ENCODE measurements around the gene BDNF.
"Not testable (repeated sequence)": the region's sequence is repeated elsewhere in the genome, so short reads cannot be mapped to it uniquely, and the experiment has no call there.

The BDNF gene

DNA sequence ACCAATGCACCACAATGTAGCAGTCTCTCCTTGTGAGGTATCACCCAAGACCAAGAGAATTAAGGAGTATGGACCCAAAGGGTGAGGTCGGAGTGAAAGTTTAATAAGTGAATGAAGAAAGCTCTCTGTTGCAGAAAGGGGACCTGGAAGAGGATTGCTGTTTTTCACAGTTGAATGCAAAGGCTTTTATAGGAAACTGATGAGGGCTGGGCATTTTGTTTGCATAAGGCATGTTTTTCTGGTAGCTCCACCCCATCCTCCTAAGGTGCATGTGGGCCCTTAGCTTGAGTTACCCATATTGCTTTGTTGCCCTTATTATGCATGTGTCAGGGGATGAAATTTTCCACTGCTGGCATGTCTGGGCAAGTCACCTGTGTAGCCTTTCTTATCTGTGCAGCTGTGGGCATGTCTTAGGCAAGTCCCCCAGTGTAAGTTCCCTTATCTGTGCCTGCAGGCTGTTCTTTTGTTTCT lies 64.7 kb downstream of the BDNF start:
- H3K4me1 ChIP-seq (ENCODE audit: control insufficient read depth, low read depth, low read length): peaks cover 15% of the 10 kb centered on the region
- H3K9me3 ChIP-seq (ENCODE audit: control insufficient read depth, low read depth, low read length): no peaks in the 10 kb centered on the region
- H3K27ac ChIP-seq (ENCODE audit: low read length): peak overlapping the region; percentile 41
- no peak overlapping the region for H3K9ac ChIP-seq (ENCODE audit: low read length)
- H3K36me3 ChIP-seq (ENCODE audit: control insufficient read depth, low read depth, low read length): no peaks in the 10 kb centered on the region
- H3K27me3 ChIP-seq (ENCODE audit: control insufficient read depth, insufficient read depth, low read length): no peaks in the 10 kb centered on the region
- H3K4me3 ChIP-seq (ENCODE audit: low read length): peak overlapping the region; percentile 47

DNA sequence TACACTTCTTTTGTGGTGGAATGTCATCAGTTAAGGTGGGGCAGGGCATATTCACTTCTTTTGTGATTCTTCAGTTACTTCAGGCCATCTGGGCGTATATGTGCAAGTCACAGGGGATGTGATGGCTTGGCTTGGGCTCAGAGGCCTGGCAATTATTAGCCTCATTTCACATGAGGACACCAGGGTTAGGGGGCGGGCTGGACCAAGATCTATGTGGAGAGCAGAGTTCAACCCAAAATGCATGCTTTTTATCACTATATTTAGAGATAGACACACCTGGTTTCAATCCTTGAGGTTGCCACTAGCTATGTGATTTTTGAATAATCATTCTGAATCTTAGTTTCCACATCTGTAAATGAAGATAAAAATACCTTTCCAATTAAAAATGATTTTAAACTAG lies 65.5 kb downstream of the BDNF start:
- H3K27me3 ChIP-seq (ENCODE audit: control insufficient read depth, insufficient read depth, low read length); H3K9me3 ChIP-seq (ENCODE audit: control insufficient read depth, low read depth, low read length); H3K36me3 ChIP-seq (ENCODE audit: control insufficient read depth, low read depth, low read length): not testable (repeated sequence)
- Histone ChIP-seq H3K9ac (ENCODE audit: low read length) (peak overlapping the region; percentile 18), H3K4me3 (ENCODE audit: low read length) (peak overlapping the region; percentile 47), H3K4me1 (ENCODE audit: control insufficient read depth, low read depth, low read length) (peaks cover 15% of the 10 kb centered on the region), H3K27ac (ENCODE audit: low read length) (peak overlapping the region; percentile 41)

DNA sequence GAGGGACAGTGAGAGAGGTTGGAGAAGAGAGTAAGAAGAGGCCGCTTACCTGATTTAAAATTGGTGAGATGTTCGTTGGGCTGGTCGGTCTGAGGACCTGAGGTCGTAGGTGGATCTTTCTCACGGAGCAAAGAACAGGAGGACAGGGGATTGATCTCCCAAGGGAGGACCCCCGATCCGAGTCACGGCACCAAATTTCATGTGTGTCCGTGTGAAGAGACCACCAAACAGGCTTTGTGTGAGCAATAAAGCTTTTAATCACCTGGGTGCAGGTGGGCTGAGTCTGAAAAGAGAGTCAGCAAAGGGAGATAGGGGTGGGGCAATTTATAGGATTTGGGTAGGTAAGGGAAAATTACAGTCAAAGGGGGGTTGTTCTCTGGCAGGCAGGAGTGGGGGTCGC lies 66.0 kb downstream of the BDNF start:
- Histone ChIP-seq H3K4me1 (ENCODE audit: control insufficient read depth, low read depth, low read length) (peaks cover 15% of the 10 kb centered on the region), H3K9ac (ENCODE audit: low read length) (peak overlapping the region; percentile 48), H3K4me3 (ENCODE audit: low read length) (peak overlapping the region; percentile 70)
- H3K27me3 ChIP-seq (ENCODE audit: control insufficient read depth, insufficient read depth, low read length); H3K27ac ChIP-seq (ENCODE audit: low read length); H3K9me3 ChIP-seq (ENCODE audit: control insufficient read depth, low read depth, low read length); H3K36me3 ChIP-seq (ENCODE audit: control insufficient read depth, low read depth, low read length): not testable (repeated sequence)

DNA sequence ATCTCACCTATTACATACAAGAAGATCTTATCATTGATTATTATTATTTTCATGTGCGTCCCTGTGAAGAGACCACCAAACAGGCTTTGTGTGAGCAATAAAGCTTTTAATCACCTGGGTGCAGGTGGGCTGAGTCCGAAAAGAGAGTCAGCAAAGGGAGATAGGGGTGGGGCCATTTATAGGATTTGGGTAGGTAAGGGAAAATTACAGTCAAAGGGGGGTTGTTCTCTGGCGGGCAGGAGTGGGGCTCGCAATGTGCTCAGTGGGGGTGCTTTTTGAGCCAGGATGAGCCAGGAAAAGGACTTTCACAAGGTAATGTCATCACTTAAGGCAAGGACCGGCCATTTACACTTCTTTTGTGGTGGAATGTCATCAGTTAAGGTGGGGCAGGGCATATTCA lies 71.2 kb downstream of the BDNF start:
- not testable (repeated sequence) for H3K9me3 ChIP-seq (ENCODE audit: control insufficient read depth, low read depth, low read length); H3K27ac ChIP-seq (ENCODE audit: low read length); H3K27me3 ChIP-seq (ENCODE audit: control insufficient read depth, insufficient read depth, low read length)
- H3K9ac ChIP-seq (ENCODE audit: low read length): peak overlapping the region; percentile 30
- peak overlapping the region; percentile 51 for H3K4me3 ChIP-seq (ENCODE audit: low read length)
- H3K36me3 ChIP-seq (ENCODE audit: control insufficient read depth, low read depth, low read length): peaks cover 44% of the 10 kb centered on the region
- H3K4me1 ChIP-seq (ENCODE audit: control insufficient read depth, low read depth, low read length): peaks cover 19% of the 10 kb centered on the region

DNA sequence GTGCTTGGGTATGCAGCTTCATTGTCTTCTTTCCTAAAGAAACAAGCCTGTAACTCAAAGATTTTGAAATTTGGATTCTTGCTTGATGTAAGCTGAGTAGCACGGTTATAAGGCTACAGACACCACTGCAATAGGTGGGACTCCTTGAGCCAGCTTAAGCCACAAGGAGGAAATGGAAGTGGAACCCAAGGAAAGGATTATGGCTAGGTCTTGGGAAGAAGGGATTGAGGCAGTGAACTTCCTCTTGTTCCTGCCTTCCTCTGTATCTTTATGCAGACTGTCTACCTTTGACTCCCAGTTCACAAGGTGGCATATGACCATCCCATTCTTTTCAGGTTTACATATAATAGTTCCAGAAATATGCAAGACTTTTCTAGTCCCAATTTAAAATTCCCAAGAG lies 72.3 kb downstream of the BDNF start:
- H3K4me3 ChIP-seq (ENCODE audit: low read length): peak overlapping the region; percentile 51
- no peaks in the 10 kb centered on the region for H3K9me3 ChIP-seq (ENCODE audit: control insufficient read depth, low read depth, low read length)
- H3K9ac ChIP-seq (ENCODE audit: low read length): no peak overlapping the region
- peaks cover 54% of the 10 kb centered on the region for H3K36me3 ChIP-seq (ENCODE audit: control insufficient read depth, low read depth, low read length)
- no peak overlapping the region for H3K27ac ChIP-seq (ENCODE audit: low read length)
- H3K27me3 ChIP-seq (ENCODE audit: control insufficient read depth, insufficient read depth, low read length): no peaks in the 10 kb centered on the region
- H3K4me1 ChIP-seq (ENCODE audit: control insufficient read depth, low read depth, low read length): peaks cover 19% of the 10 kb centered on the region

DNA sequence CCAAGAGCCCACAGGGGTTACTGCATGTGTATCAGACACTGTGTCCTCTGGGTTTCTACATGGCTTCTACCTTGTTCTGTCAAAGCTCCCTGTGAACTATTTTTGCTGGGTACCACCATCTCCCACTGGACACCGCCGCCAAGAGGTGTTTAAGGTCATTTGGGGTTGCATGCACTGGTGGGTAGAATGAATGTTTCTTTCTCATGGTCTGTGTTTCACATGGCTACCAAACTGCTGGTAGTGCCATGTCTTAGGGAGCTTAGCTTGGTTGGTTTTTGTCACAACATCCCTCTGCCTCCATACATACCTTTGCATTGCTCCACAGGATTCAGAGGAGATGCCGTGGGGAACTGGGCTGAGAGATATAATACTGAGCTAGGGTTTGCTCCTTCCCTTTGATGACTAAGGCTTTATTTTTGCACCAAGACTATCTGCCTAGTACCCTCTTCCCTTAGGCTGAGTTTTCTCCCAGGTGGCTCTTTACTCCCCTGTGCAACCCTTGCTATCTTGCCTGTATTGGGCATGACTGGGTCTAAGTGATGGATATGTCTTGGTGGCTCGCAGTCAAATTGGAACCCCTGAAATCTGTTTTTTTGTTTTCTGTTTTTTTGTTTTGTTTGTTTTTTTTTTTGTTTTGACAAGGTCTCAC lies 73.2 kb downstream of the BDNF start:
- Histone ChIP-seq H3K27me3 (ENCODE audit: control insufficient read depth, insufficient read depth, low read length) (no peaks in the 10 kb centered on the region), H3K36me3 (ENCODE audit: control insufficient read depth, low read depth, low read length) (peaks cover 63% of the 10 kb centered on the region), H3K9me3 (ENCODE audit: control insufficient read depth, low read depth, low read length) (no peaks in the 10 kb centered on the region), H3K9ac (ENCODE audit: low read length) (no peak overlapping the region), H3K4me3 (ENCODE audit: low read length) (no peak overlapping the region), H3K4me1 (ENCODE audit: control insufficient read depth, low read depth, low read length) (peaks cover 19% of the 10 kb centered on the region), H3K27ac (ENCODE audit: low read length) (no peak overlapping the region)

DNA sequence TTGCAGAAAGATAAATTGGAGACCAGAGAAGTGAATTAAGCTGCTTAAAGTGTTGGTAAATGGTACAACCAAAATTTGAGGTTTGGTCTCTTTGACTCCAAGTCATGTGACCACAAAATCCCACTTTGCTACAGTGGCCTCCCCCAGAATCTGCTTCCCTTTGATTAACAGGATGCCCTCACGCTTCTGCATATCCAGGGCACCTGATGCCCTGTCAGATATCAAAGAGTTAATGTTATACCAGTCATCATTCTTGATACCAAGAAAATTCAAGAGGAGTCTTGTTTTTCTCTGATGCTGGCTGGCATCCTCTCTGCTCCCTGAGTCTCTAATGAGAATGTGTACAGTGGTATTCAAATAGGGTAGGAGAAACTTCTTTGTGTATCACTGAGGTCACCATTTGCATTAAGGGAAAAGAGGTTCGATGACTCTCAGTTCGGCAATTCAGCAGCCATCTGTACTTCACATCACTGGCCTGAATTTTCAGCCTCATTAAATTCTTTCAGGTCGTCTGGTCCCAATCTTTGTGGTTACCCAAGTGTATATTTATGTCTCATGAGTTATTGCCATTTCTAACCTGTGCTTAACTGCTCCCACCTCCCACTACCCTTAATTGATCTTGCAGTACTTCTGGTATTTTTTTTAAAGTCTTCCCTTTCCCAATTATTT lies 73.9 kb downstream of the BDNF start:
- Histone ChIP-seq H3K4me3 (ENCODE audit: low read length) (no peak overlapping the region), H3K9ac (ENCODE audit: low read length) (no peak overlapping the region), H3K4me1 (ENCODE audit: control insufficient read depth, low read depth, low read length) (peaks cover 19% of the 10 kb centered on the region), H3K27ac (ENCODE audit: low read length) (no peak overlapping the region), H3K27me3 (ENCODE audit: control insufficient read depth, insufficient read depth, low read length) (no peaks in the 10 kb centered on the region), H3K9me3 (ENCODE audit: control insufficient read depth, low read depth, low read length) (no peaks in the 10 kb centered on the region), H3K36me3 (ENCODE audit: control insufficient read depth, low read depth, low read length) (peaks cover 70% of the 10 kb centered on the region)

DNA sequence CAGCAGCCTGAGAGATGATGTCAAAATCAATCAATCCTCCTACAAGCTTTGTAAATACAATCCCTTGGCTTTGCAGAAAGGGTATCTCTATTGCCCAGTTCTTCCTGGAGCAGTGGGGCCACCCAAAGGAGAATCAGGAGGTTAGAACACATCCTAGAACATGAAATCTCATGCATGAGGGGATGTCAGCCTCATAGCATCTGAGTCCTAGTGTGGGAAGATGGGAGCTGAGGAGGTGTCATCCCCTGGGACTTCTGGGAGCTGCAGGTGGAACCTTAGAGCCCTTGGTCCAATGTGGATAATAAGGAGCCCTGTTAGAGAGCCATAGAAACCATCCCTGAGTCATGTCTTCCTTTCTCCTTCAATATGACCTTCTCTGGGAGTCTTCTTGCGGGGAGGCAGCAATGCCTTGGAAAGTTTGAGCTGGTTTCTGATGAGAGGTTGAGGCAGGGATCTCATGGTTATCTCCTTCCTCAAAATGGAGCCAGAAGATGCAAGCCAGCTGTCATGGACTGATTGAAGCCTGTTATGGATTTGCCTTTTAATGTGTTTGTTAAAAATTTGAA lies 74.8 kb downstream of the BDNF start:
- Histone ChIP-seq H3K36me3 (ENCODE audit: control insufficient read depth, low read depth, low read length) (peaks cover 80% of the 10 kb centered on the region), H3K4me3 (ENCODE audit: low read length) (no peak overlapping the region), H3K9ac (ENCODE audit: low read length) (no peak overlapping the region), H3K27me3 (ENCODE audit: control insufficient read depth, insufficient read depth, low read length) (no peaks in the 10 kb centered on the region), H3K9me3 (ENCODE audit: control insufficient read depth, low read depth, low read length) (no peaks in the 10 kb centered on the region), H3K4me1 (ENCODE audit: control insufficient read depth, low read depth, low read length) (peaks cover 19% of the 10 kb centered on the region), H3K27ac (ENCODE audit: low read length) (no peak overlapping the region)

DNA sequence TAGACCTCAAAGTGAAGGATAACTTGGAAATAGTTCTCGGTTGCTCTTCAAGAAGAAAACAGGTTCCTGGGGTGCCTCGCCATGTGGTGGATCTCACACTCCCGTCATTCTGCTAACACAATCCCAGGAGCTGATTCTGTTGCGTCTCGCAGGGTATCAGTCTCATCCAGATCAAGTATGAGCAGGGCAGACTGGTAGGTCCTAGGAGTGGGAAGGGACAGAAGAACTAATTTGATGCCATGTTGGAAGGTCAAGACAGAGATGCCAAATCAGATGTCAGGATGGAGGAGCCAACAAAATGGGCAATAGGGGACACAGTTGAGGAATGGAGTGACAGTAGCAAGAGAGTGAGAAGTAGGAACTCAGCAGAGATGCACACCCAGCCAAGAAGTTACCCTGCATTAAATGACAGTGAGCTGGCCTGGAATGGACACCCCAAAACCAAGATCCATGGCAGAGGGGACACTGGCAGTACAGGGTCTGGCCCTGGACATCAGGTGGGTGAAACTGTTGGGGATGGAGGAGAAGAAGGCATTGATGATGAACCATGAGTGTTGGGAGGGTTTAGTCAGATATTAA lies 76.2 kb downstream of the BDNF start:
- H3K4me1 ChIP-seq (ENCODE audit: control insufficient read depth, low read depth, low read length): peaks cover 19% of the 10 kb centered on the region
- H3K9me3 ChIP-seq (ENCODE audit: control insufficient read depth, low read depth, low read length): no peaks in the 10 kb centered on the region
- H3K27me3 ChIP-seq (ENCODE audit: control insufficient read depth, insufficient read depth, low read length): no peaks in the 10 kb centered on the region
- H3K27ac ChIP-seq (ENCODE audit: low read length): no peak overlapping the region
- no peak overlapping the region for H3K9ac ChIP-seq (ENCODE audit: low read length)
- no peak overlapping the region for H3K4me3 ChIP-seq (ENCODE audit: low read length)
- peaks cover 93% of the 10 kb centered on the region for H3K36me3 ChIP-seq (ENCODE audit: control insufficient read depth, low read depth, low read length)

DNA sequence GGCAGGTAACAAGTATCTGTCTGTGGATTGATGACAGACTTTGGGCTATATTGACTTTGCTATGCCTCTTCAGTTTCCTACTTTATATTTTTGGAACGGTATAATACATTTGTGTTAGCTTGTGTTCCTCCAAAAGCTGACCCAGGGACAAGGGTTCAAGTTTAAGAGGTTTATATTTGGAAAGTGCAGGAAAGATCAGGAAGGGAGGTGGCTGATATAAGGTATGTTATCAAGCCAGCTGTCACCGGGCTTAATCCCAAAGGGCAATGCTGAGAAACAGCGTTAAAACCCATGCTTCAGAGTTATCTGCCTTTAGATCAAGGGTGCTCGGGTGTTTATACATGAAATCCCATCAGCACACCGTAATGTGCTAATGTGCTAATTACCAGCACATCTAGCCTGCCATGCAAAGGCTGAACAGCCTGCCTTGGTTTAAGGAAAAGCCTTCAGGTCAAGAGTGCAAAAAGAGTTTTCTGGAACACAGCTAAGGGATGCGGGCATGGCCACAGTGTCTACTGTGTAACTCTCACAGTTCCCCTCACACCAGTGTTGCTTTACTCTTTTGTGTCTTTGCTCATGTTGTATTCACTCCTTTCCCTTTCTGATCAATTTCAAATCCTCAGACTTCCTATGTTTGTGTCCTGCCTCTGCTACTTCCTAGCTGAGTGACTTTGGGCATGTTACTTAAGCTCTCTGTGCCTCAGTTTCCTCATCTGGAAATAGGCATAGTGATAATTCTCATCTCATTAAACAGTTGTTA lies 77.5 kb downstream of the BDNF start:
- Histone ChIP-seq H3K4me3 (ENCODE audit: low read length) (no peak overlapping the region), H3K9me3 (ENCODE audit: control insufficient read depth, low read depth, low read length) (no peaks in the 10 kb centered on the region), H3K9ac (ENCODE audit: low read length) (no peak overlapping the region), H3K27ac (ENCODE audit: low read length) (no peak overlapping the region), H3K27me3 (ENCODE audit: control insufficient read depth, insufficient read depth, low read length) (no peaks in the 10 kb centered on the region), H3K4me1 (ENCODE audit: control insufficient read depth, low read depth, low read length) (peaks cover 8% of the 10 kb centered on the region), H3K36me3 (ENCODE audit: control insufficient read depth, low read depth, low read length) (peaks cover 94% of the 10 kb centered on the region)

DNA sequence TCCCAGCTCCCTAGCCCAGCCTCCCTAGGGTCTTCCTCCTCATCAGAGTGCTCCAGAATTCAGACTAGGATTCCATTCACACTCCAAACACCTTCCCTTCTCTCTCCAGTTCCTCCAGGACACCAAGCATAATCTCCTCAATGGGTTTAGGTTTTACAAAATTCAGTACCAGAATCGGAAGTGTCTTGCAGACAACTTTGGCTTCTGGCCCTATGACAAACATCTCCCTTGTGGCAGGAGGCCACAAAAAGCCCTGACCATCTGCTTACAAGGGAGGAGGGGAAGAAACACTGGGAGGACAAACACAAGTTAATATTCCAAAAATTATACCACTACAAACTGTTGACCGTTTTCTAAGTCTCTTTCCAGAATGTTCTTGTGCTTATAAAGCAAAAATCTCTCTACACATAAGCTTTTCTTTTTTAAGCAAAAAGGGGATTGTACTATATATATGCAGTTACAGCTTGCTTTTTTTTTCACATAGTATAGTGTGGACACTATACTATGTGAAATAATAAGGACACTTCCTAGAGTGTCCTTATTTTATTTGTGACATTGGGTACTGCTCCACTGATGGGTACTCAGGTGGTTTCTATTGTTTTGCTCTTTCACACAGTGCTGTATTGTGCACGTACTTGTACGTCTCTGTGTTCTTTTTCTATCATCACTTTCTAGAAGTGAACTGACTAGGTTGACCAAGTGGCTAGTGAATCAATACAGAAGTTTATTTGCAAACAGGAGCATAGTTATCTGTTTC lies 78.7 kb downstream of the BDNF start:
- Histone ChIP-seq H3K9ac (ENCODE audit: low read length) (no peak overlapping the region), H3K27me3 (ENCODE audit: control insufficient read depth, insufficient read depth, low read length) (no peaks in the 10 kb centered on the region), H3K36me3 (ENCODE audit: control insufficient read depth, low read depth, low read length) (peaks cover 94% of the 10 kb centered on the region)

More for the DNA sequence above, 78.7 kb downstream of the BDNF start:
- H3K27ac ChIP-seq (ENCODE audit: low read length): no peak overlapping the region
- H3K4me3 ChIP-seq (ENCODE audit: low read length): no peak overlapping the region
- peaks cover 8% of the 10 kb centered on the region for H3K4me1 ChIP-seq (ENCODE audit: control insufficient read depth, low read depth, low read length)
- H3K9me3 ChIP-seq (ENCODE audit: control insufficient read depth, low read depth, low read length): no peaks in the 10 kb centered on the region
